SIG-M5 (cell line): ENCODE results near the gene MCOLN1.

Experiments
- DNase-seq: peaks from one replicate; lab custom pipeline; 2025; lab: John Stamatoyannopoulos, UW

MCOLN1 gene

DNA sequence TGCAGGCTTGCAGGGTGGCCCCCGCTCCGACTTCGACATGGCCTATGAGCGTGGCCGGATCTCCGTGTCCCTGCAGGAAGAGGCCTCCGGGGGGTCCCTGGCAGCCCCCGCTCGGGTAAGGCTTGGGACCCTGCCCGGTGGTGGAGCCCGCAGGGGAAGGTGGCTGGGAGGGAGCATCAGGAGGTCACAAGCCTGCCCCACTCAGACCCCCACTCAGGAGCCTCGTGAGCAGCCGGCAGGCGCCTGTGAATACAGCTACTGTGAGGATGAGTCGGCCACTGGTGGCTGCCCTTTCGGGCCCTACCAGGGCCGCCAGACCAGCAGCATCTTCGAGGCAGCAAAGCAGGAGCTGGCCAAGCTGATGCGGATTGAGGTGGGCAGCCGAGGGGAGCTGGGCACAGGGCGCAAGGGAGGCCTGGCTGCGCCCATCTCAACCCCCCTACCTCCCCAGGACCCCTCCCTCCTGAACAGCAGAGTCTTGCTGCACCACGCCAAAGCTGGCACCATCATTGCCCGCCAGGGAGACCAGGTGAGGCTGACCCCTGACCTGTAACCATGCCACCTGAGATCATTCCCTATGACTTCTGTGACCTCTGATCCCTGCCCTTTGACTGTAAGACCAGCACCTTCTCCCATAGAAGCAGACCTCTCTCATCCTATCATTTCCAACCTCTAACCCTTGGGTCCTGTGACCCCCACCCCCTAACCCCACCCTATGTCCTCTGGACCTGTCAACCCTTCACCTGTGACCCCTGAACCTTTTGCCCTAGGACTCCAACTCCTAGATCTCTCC lies 20.3 kb downstream of the MCOLN1 start:
- DNase-seq, result no peak

DNA sequence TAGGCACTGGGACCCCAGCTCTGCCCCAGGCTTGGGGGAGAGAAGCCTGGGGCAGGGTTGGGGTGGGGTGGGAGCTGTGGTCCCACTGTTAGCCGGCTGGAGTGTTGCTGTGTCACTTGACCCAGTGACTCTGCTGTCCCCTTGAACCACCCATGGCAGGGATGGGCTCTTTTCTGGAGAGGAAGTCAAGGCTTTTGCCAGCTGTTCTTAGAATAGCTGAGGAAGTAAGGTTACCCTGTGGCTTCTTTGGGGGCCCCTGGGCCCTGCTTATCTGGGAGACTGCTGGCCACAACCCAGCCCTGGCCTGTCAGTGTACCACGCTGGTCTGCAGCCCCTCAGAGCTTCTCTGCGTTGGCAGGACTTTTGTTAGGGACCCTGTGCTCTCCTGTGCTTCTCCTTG lies 22.2 kb downstream of the MCOLN1 start:
- no peak for DNase-seq

DNA sequence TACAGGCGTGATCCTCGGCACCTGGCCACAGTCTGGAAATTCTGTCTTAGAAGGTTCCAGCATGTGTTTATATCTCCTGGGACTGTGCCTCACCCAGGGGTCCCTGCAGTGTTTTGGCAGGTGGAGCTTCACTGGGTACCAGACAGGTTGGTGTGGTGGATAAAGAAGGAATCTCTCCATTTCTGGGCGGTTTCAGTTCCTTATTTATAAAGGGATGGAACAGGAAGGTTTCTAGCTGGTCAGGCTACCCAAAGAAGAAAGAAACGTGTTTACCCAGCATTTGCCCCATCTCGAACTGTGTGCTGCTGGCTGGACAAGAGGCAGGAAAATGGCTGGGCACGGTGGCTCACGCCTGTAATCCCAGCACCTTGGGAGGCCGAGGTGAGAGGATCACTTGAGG lies 22.9 kb downstream of the MCOLN1 start:
- DNase-seq, result no peak

DNA sequence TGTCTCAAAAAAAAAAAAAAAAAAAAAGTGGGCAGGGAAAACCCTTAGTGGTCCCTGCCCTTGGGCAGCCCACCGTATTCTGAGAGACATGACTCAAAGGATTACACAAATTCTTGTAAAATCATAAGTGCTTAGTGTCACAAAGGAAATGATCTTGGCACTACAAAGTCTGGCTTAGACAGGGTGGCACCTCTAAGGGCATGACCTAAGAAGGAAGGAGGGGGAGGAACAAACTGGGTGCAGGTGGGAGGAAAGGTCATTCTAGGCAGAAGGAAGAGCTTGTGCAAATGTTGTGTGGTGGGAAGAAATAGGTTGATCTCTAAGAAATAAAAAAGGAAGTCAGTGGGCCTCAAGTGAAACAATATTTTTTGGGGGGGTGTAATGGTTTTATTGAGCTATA lies 23.5 kb downstream of the MCOLN1 start:
- DNase-seq, result no peak

DNA sequence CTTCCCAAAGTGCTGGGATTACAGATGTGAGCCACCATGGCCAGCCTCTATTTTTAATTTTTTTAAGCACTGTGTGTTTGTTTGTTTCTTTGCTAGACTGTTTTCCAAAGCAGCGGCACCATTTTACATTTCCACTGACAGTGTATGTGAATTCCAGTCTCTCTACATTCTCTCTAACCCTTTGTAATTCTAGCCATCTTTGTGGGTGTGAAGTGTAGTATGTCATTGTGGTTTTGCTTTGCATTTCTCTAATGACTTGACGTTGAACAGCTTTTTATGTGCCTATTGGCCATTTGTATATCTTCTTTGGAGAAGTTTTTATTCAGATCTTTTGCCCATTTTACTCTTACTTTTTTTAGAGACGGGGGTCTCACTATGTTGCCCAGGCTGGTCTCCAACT lies 24.7 kb downstream of the MCOLN1 start:
- no peak for DNase-seq

DNA sequence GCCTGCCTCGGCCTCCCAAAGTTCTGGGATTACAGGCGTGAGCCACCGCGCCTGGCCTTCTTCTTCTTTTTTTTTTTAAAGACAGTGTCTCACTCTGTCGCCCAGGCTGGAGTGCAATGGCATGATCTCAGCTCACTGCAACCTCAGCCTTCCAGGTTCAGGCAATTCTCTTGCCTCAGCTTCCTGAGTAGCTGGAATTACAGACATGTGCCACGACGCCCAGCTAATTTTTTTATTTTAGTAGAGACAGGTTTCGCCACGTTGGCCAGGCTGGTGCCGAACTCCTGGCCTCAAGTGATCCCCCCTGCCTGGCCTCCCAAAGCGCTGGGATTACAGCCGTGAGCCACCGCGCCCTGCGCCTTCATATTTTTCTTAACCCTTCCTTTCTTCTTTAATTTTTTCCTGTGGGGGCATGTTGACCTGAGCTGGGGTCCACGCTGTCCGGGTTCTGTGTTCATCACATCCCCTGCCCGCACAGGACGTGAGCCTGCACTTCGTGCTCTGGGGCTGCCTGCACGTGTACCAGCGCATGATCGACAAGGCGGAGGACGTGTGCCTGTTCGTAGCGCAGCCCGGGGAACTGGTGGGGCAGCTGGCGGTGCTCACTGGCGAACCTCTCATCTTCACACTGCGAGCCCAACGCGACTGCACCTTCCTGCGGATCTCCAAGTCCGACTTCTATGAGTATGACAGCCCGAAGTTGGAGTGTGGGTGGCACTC lies 27.2 kb downstream of the MCOLN1 start:
- no peak for DNase-seq

DNA sequence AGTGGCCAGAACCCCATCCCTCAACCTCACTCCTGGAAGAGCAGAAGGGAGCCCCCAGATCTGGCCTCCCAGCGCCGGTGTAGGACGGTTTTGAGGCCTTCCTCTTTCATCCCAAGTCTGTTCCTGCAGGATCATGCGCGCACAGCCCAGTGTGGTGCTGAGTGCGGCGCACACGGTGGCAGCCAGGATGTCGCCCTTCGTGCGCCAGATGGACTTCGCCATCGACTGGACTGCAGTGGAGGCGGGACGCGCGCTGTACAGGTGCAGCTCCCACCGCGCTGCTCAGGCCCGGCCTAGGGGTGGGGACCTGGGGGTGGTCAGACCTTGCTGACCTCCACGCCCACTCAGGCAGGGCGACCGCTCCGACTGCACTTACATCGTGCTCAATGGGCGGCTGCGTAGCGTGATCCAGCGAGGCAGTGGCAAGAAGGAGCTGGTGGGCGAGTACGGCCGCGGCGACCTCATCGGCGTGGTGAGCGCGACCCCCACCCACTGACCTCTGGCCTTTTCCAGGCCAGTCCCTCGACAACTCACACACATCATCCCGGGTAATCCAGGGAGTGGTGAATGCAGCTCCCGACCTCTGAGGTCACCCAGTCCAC lies 27.8 kb downstream of the MCOLN1 start:
- DNase-seq, result no peak

DNA sequence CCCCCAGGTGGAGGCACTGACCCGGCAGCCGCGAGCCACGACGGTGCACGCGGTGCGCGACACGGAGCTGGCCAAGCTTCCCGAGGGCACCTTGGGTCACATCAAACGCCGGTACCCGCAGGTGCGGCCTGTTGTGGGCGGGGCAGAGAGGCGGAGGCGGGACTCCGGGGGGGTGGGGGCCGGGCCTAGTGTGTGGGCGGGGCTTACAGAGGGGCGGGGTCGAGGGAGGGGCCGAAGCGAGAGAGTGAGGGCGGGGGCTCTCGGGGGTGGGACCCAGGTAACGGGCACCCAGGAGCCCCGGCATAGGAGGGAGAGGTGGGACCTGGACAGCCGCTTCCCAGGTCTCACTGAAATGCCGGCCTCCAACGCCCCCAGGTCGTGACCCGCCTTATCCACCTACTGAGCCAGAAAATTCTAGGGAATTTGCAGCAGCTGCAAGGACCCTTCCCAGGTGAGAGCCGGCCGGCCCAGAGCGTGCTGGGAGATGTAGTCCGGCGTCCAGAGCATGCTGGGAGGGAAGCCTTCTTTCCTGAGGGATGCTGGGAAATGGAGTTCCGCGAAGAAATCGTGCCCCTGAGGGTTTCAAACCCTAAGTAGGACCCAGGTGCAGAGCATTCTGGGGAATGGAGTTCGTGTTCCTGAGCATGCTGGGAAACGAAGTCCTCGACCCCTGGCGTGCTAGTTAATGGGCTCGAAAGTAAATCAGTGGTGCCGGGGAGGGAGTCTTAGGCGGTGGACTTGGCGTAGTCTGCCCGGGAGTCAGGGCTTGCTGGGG lies 28.8 kb downstream of the MCOLN1 start:
- DNase-seq, result no peak

DNA sequence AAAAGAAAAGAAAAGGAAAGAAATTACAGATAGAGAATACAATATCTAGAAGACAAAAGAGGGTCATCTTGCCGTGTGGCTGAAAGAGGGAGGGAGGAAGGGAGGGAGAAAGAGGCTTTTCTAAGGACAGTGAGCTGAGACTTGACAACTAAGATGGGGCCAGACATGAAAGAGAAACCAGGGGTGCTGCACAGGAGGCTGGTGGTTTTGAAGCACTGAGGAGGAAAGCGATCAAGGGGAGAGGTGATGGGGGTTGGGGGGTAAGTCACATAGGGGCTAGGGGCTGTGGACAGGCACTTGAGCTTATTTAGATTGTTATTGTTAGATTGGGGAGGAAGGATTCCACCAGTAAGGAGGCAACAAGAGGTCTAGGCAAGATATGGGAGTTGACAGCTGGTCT lies 30.4 kb downstream of the MCOLN1 start:
- no peak for DNase-seq

DNA sequence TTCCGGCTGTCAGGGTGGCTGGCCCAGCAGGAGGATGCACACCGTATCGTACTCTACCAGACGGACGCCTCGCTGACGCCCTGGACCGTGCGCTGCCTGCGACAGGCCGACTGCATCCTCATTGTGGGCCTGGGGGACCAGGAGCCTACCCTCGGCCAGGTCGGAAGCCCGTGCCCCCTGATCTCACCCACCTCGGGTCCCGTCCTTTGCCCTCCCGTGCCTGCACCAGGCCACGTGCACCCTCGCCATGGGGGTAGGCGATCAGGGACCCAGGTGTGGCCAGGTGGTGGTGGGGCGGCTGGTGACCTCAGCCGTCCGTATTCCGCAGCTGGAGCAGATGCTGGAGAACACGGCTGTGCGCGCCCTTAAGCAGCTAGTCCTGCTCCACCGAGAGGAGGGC lies 32.1 kb downstream of the MCOLN1 start:
- no peak for DNase-seq

DNA sequence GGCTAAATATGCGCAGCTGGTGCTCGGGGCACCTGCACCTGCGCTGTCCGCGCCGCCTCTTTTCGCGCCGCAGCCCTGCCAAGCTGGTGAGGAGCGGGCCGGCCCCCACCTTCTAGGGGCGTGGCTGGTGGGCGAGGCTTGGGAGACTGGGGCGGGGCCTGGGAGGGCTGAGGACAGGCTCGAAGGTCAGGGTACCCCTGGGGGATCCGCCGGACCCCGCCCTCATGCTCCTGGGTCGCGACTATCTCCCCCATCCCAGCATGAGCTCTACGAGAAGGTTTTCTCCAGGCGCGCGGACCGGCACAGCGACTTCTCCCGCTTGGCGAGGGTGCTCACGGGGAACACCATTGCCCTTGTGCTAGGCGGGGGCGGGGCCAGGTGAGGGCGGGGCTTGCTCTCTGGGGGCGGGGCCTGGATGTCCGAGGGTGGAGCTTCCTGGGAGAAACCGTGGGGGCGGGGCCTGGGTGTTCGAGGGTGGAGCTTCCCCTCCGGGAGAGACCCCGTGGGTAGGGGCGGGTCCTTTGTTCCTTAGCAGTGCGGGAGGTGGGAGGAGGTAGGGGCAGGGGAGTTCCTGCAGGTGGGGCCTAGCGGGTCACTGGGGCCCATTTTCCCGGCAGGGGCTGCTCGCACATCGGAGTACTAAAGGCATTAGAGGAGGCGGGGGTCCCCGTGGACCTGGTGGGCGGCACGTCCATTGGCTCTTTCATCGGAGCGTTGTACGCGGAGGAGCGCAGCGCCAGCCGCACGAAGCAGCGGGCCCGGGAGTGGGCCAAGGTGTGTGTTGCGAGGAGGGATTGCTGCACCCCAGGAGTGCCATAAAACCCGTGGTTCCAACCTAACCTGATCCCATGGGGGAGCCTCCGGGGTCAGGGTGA lies 32.8 kb downstream of the MCOLN1 start:
- DNase-seq, result no peak

DNA sequence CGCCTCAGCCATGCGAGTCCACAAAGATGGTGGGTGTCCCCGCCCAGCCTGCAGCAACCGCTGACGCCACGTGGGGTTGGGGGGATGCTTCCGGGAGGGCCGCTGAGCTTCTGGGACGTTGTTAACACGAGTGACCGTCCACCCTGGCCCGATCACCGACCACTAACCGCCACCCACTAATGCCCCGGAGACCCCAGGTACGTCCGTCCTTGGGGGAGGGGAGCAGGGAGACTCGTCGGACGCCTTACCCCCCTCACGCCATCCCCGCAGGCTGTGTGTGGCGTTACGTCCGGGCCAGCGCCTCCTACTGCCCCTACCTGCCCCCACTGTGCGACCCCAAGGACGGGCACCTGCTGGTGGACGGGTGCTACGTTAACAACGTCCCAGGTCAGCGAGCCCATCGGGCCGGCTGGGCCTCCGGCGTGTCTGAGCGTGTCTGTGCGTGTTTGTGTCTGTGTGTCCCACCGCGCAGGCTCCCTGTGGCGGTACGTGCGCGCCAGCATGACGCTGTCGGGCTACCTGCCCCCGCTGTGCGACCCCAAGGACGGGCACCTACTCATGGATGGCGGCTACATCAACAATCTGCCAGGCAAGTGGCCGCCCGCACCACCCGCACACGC lies 34.4 kb downstream of the MCOLN1 start:
- DNase-seq, result no peak

DNA sequence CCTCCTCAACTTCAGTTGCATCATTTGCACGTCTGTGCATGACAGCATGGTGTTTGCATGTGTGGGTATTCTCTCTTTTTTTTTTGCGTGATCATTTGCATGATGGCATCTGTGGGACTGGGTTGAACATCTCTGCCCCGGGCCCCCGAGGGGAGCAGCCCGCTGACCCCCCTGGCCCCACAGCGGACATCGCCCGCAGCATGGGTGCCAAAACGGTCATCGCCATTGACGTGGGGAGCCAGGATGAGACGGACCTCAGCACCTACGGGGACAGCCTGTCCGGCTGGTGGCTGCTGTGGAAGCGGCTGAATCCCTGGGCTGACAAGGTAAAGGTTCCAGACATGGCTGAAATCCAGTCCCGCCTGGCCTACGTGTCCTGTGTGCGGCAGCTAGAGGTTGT lies 36.2 kb downstream of the MCOLN1 start:
- DNase-seq, result no peak

DNA sequence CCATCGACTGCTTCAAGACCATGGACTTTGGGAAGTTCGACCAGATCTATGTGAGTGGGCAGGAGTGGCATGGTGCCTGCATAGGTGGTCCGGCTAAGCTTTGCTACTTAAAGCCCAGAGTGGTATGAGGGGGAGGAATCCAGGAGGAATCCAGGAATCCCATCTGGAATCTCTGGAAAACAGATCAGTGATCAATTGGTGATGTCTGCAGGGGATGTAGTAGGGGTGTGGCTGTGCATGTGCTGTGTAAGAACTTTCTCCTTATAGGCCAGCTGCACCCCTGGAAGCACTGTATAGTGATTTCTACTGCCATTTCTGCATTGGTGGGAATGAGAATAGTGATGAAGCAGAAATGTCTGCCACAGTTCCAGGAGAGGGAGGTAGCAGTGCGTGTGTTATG lies 36.7 kb downstream of the MCOLN1 start:
- no peak for DNase-seq

DNA sequence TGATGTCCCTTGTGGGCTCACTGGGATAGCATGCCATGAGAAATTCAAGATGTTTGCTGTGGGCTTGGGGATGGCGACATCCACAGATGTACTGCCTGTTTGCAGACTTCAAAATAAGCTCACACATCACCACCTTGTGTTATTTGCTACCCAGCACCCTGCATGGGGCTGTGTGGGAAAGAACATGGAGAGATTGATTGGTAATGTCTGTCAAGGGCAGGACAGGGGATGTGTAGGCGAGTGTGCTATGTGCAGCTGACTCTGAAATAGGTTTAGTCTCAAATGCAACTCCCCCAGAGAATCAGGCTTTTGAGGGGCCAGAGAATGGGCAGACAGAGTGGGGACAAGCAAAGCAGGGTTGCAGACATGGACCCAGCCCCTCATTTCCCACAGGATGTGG lies 37.8 kb downstream of the MCOLN1 start:
- DNase-seq, result no peak

DNA sequence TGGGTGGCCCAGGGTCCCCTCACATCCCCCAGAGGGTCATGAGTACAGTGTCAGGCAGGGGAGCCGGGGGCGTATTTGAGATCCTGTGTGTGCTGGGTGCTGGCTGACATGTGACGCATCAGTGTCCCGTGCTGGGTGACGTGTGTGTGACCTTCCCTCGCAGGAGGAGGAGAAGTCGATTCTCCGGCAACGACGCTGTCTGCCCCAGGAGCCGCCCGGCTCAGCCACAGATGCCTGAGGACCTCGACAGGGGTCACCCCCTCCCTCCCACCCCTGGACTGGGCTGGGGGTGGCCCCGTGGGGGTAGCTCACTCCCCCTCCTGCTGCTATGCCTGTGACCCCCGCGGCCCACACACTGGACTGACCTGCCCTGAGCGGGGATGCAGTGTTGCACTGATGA lies 38.9 kb downstream of the MCOLN1 start:
- no peak for DNase-seq

DNA sequence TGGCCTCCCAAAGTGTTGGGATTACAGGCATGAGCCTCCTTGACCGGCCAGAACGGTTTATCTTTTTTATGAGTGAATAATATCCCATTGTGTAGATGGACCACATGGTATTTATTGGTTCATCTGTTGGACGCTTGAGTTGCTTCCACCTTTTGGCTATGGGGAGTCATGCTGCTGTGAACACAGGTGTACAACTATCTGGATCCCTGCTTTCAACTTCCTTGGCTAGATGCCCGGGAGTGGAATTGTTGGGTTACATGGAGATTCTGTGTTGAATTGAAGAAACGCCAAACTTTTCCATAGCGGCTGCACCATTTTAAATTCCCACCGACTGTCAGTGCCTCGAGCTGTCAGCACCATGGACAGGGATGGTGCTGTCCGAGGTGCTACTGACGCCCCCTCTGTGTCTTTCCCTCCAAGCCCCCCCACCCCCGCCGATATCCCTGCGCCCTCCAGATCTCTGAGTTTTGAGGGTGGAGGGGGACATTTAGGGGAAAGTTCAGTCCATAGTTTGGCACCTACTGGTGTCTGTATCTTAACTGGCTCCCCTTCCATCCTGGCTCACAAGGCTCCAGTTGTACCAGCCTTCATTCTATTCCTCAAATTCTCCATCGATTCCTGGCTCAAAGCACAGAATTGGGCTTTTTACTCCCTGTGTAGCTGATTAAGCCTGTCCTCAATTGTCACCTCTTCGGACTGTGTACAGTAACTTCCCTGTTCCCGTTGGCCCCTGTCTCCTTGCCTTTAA lies 40.4 kb downstream of the MCOLN1 start:
- no peak for DNase-seq

DNA sequence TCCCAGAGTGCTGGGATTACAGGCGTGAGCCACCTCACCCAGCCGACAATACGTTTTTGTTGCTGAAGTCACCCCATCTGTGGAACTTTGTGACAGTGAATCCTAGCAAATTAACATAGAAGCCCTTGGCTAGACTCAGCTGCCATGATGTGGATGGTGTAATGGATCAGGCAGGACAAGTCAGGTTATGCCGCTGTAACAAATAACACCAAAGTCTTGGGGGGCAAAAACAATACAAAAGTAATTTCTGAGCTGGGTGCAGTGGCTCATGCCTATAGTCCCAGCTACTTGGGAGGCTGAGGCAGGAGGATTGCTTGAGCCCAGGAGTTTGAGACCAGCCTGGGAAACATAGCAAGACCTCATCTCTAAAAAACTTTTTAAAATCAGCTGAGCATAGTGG lies 42.4 kb downstream of the MCOLN1 start:
- DNase-seq, result no peak

DNA sequence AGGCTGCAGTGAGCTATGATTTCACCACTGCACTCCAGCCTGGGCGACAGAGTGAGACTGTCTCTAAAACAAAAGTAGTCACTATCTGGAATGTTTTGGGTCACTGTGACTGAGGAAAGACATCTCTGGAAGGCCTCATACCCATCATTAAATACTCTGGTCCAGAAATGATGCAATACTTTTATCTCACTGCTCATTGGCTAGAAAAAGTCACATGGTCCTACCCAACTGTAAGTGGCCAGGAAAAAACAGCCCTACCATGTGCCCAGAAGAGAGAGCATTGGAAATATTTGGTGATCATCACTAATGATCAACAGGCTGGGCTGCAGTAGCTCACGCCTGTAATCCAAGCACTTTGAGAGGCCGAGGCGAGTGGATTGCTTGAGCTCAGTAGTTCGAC lies 42.9 kb downstream of the MCOLN1 start:
- no peak for DNase-seq

DNA sequence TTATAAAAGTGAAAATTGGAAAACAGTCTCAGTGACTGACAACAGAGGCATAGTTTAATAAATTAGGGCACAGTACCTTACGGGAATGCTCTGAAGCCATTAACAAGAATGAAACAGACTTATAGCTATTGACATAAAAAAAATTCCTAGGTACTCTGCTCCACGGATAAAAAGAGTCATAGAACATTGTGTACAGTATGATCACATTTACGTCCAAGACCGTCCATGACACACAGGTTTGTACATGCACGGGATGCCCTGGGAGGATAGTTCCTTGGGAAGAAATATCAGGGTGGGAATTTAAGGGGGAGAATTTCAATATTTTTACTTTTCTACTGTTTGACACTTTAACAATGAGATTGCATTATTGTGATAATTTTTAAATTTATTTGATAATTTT lies 48.3 kb downstream of the MCOLN1 start:
- DNase-seq, result no peak
